GM21717 (cell line): Measurements from ENCODE around the gene TACR2.

Experiments
- ATAC-seq: cut with Tn5 transposase; IDR thresholded peaks from one replicate; pipeline ENCODE4 v1.9.1; 2021; ENCODE audit warnings: mild to moderate bottlenecking, moderate library complexity; ENCODE audit not compliant: unreplicated experiment

Gene TACR2

DNA sequence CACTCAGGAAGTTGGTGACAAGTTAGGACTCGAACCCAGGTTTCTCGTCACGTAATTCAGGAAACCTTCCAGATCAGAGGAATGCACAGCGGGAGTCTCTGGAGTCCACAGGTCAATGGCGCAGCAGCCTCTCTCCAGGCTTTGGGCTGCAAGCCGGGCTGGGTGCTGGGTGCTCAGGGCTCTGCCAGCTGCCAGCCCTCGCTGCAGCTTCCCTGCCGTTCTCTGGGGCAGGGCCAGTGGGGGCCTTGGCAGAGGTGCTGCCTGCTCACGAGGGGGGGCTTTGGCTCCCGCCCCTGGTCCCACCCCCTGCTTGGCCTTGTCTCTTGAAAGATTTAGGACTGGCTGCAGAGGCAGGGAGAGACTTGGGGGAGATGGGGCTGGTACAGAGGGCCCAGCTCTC is at the start of gene TACR2:
Gene TACR2 (minus strand): TSS at position 224 of the 400 bp plus-strand sequence. CDS start 595 bp downstream, outside the sequence.
- no peak for ATAC-seq

DNA sequence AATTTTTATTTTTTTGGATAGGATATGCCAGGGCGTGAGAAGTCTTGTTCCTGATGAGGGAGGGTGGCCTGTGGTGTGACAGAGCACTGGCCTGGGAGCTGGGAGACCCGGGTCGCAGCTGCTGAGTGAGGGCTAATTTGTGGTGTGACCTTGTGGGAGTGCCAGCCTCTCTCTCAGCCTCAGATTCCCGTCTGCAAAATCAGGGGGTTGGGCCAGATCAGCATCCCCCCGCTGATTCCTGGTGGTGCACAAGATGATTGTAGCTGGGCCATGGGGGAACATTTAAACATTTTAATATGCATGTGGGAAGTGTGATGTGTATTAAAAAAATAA is 49.4 kb upstream of the TACR2 start:
- ATAC-seq = no peak

- no peak for ATAC-seq
Observed at GRCh38 chr10:69465457-69466157, 48.9 kb upstream of the TACR2 start.

DNA sequence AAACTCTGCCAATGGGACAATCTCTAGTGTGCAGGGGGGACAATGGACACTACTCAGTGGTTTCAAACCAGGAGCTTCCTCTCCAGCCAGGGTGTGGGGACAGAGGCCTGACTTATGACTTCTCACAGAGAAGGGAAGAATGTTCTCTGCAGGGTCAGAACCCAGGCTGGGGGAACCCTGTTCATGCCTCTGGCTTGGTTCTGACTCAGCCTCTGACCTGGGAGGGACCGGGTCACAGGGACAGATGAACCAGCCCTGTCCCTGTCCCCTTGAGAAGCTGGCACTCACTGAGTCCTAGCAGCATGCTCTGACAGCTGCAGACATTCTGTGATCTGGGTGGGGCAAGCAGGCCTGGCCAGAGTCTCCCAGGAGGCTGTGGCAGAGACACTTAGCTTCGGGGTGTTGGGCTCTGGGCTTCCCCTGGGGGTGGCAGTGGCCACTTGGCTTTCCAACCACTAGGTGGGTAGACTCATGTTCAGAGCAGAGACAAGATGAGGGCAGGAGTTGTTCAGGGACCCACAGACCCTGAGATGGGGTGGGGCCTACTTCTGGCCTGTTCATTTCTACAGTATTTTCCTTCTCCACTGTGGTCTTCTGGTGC is 48.2 kb upstream of the TACR2 start:
- ATAC-seq = no peak

- ATAC-seq = no peak
Observed at GRCh38 chr10:69464401-69464800, 47.7 kb upstream of the TACR2 start.

GRCh38 chr10:69463886-69464285 is 47.2 kb upstream of the TACR2 start:
- no peak for ATAC-seq

DNA sequence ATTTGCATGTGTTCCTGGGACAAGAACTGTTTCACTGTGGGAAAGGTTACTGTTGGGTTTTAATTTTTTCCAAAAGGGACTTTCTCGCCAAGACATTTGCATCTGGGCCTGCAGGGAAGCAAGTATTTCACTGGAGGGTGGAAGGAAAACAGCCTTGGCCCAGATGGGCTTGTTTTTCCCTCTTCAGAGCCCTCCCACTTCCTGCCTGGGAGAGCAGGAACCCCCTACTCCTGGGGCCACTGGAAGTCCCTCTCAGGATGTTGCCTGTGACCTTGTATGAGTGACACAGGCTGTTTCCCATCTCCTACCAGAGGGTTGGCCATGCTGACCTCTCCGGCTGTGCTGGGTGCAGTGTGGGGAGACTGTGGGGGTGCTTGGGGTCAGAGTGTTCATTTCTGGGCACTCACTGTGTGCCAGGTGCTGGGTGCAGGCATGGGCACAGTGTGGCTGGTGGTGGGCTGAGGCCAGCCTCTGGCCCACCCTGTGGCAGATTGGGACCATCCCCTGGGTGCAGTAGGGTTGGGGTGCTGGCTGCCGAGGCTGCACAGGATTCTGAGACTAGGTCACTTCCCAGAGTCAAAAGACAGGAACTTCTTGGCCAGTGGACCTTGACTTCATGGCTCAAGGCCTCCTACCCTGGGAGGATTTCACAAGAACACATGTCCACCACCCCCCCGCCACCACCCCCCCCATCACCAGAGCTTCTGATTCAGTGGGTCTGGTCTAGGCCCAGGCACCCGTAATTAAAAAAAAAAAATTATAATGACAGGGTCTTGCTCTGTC is 44.7 kb upstream of the TACR2 start:
- no peak for ATAC-seq

- no peak for ATAC-seq
Observed at GRCh38 chr10:69460576-69461242, 44.0 kb upstream of the TACR2 start.

DNA sequence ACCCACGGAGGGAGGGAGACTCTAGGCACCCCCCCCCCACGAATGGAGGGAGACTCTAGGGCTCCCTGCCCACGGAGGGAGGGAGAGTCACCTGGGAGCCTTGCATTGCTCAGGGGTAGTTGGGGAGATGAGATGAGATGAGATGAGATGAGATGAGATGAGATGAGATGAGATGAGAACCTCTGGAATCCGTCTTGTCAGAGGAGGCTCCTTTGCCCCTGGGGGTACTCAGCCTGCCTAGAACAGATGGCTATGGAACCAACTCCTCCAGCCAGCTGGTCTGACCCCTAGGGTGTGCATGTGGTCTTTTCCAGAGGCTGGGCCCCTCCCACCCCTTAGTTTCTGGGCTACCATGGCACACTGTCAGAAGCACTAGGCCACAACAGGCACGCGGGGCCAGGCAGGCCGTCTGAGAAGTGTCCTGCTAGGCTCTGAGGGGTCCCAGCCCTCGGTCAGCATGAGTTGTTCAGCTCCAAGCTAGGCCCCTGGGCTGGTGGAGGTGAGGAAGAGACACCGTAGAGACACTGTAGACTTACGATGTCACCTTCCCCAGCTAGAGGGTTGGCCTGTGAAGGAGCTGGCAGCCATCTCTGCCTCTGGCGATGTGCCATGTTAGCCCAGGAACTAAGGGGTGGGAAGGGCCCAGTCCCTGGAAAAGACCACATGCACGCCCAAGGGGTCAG is 43.3 kb upstream of the TACR2 start:
- ATAC-seq = no peak

DNA sequence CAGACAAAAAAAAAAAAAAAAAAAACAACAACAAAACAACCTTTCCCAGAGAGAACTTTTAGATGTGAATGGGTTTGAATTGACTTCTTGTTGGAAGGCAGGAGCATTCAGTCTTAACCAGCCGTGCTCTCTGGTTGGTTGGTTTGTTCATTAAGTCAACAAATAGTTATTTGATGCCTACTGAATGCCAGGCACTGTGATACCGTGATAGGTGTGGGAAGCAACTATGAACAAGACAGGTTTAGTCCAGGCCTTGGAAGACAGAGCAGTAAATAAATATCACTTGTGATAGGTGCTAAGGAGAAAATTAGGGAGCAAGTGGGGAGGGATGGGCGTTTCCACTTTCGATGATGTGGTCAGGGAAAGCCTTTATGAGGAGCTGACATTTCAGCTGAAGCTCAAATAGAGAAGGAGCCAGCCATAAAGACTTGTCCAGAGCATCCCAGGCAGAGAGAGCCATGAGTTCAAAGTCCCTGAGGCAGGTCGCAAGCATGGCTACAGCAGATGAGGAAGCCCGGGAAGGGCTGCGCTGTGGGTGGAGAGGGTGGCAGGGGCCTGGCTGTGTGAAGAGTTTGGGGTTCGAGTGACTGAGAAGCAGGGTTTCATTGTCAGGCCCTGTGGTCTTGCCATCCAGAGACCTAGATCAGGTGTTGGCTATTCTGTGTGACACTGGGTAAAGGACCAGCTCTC is 42.5 kb upstream of the TACR2 start:
- no peak for ATAC-seq

- no peak for ATAC-seq
Observed at GRCh38 chr10:69458430-69459100, 41.8 kb upstream of the TACR2 start.

DNA sequence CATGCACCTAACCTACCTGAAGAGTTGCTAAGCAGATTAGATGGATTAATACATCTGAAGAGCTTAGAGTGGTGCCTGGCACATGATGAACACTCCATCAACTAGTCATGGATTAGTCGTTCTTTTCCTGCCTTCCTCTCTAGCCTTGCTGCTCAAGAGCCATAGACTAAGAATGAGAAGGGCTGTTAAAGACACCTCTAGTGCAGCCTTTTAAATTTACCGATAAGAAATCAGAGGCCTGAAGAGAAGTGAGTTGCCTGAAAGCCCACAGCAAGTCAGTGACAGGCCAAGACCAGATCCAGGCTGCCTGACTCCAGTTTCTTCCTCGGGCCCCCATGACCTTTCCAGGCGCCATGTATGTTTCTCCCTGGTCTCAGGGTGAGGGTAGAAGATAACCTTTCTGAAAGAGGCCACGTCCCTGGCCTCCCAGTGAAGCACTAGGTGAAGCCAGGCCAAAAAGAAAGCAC is 41.1 kb upstream of the TACR2 start:
- ATAC-seq = no peak

- no peak for ATAC-seq
Observed at GRCh38 chr10:69456880-69457693, 40.4 kb upstream of the TACR2 start.

DNA sequence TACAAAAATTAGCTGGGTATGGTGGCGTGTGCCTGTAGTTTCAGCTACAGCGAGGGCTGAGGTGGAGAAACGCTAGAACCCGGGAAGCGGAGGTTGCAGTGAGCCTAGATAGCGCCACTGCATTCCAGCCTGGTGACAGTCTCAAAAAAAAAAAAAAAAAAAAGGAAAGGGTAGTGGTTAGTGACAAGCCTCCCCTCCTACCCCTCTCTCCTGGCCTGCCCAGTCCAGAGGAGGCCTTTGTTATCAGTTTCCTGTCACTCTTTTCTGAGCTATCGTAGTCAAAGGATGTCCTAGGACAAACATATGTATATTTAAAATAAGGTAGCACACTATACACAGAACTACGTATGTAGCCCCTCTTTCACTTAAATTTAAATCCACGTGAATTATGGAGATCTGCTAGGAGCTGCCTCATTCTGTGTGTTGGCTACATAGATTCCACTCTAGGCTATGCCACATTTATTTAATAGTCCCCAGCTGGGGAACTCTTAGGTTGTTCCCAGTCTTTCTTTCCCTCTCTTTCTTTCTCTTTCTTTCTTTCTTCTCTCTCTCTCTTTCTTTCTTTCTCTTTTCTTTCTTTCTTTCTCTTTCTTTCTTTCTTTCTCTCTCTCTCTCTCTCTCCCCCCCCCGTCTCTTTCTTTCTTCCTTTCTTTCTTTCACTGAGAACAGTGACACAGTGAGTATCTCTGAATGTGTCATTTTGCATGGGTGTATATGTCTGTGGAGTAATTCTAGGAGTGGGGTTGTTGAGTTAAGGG is 38.5 kb upstream of the TACR2 start:
- ATAC-seq = no peak

GRCh38 chr10:69453795-69454194 is 37.1 kb upstream of the TACR2 start:
- no peak for ATAC-seq

- ATAC-seq = no peak
Observed at GRCh38 chr10:69452676-69453415, 36.1 kb upstream of the TACR2 start.

- ATAC-seq = no peak
Observed at GRCh38 chr10:69451784-69452251, 35.1 kb upstream of the TACR2 start.
